Measurements from ENCODE around the gene TSPAN18. TPM values are rescaled to one million over a fixed set of nuclear protein-coding genes. Genes with fewer than 3 reads are reported as not detected.
A peak's percentile ranks its signal among the peaks of the same experiment; 100 is the strongest.

TSPAN18 gene
- total RNA-seq, 2 donors from 2014 or later = 2.0 to 7.7 TPM

DNA sequence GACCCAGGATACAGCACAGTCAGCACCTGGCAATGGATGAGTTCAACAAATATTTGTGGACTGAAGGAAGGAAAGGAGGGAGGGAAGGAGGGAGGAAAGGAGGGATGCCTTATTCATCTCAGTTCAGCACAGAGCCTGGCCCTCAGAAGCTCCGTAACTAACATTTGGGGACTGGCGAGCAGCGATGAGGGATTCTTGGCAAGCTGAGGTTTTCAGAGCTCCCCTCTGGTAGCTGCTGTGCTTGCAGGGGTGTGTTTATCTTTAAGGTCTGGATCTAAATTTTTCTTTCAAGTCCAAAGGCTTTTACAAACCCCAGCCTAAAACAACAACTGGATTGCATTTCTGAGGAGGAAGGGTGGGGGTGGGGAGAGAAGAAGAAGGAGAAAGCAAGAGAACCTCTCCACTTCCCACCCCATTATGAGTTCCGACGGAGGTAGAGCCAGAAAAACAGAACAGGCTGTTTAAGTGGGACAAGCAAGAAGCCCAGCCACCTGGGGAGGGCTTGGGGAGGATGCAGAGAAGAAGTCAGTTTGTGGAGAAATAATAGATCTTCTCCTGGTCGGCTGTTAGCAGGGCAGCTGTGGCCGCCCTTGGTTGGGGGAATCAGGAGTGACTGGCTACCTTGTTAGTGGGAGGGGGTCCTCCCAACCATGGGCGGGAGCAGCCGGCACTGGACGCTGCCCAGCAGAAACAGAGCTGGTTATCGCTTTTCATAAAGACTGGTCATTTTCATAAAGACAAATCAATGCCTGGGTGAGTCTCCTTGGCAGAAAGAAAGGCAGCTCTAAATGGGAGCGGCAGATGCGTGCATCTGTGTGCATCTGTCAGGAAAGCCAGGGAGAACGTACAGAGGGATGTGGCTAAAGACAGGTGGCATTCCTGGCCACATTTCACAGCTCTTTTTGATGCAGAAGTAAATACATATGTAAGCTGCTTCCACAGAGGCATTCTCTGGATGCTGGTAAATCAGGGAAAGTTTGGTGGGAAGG is 78.0 kb downstream of the TSPAN18 start:
- no peak overlapping the region for H3K27ac ChIP-seq
- TF ChIP-seq, protein P1, sequence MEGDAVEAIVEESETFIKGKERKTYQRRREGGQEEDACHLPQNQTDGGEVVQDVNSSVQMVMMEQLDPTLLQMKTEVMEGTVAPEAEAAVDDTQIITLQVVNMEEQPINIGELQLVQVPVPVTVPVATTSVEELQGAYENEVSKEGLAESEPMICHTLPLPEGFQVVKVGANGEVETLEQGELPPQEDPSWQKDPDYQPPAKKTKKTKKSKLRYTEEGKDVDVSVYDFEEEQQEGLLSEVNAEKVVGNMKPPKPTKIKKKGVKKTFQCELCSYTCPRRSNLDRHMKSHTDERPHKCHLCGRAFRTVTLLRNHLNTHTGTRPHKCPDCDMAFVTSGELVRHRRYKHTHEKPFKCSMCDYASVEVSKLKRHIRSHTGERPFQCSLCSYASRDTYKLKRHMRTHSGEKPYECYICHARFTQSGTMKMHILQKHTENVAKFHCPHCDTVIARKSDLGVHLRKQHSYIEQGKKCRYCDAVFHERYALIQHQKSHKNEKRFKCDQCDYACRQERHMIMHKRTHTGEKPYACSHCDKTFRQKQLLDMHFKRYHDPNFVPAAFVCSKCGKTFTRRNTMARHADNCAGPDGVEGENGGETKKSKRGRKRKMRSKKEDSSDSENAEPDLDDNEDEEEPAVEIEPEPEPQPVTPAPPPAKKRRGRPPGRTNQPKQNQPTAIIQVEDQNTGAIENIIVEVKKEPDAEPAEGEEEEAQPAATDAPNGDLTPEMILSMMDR (IDR thresholded peaks at IDR 0.05) = peak; percentile 11
- H3K36me3 ChIP-seq = no peaks in the 10 kb centered on the region
- DNase-seq (ENCODE audit: low spot score) = no peak
- ATAC-seq (ENCODE audit: insufficient number of reproducible peaks, low FRiP score, low read depth) = no peak
- peak overlapping the region; percentile 48 for H3K4me3 ChIP-seq
- H3K4me1 ChIP-seq (ENCODE audit: control insufficient read depth in 1 of 2, low read depth in 2 of 2) = peaks cover 4 to 29% of the 10 kb centered on the region in 2 donors
- no peaks in the 10 kb centered on the region for H3K27me3 ChIP-seq (replicated peaks; ENCODE audit: insufficient read depth)
- H3K9me3 ChIP-seq = no peaks in the 10 kb centered on the region

GRCh38 chr11:44805596-44805995 is 78.8 kb downstream of the TSPAN18 start:
- H3K4me1 ChIP-seq (ENCODE audit: control insufficient read depth in 1 of 2, low read depth in 2 of 2) = peaks cover 4 to 29% of the 10 kb centered on the region in 2 donors

GRCh38 chr11:44808053-44808753 is 81.4 kb downstream of the TSPAN18 start:
- Histone ChIP-seq H3K36me3 (no peaks in the 10 kb centered on the region), H3K9me3 (no peaks in the 10 kb centered on the region), H3K4me1 (ENCODE audit: control insufficient read depth in 1 of 2, low read depth in 2 of 2) (peaks cover 4 to 29% of the 10 kb centered on the region in 2 donors), H3K4me3 (no peak overlapping the region), H3K27me3 (replicated peaks; ENCODE audit: insufficient read depth) (no peaks in the 10 kb centered on the region), H3K27ac (no peak overlapping the region)
- TF ChIP-seq, protein P1 (IDR thresholded peaks at IDR 0.05) = no peak
- no peak for ATAC-seq (ENCODE audit: insufficient number of reproducible peaks, low FRiP score, low read depth)
- DNase-seq (ENCODE audit: low spot score) = no peak

More at GRCh38 chr11:44805596-44805995, 78.8 kb downstream of the TSPAN18 start:
- H3K4me3 ChIP-seq = no peak overlapping the region
- H3K27ac ChIP-seq = no peak overlapping the region
- ATAC-seq (ENCODE audit: insufficient number of reproducible peaks, low FRiP score, low read depth) (no peak), DNase-seq (ENCODE audit: low spot score) (no peak)
- H3K9me3 ChIP-seq = no peaks in the 10 kb centered on the region
- no peaks in the 10 kb centered on the region for H3K36me3 ChIP-seq
- TF ChIP-seq, protein P1 (IDR thresholded peaks at IDR 0.05) = no peak
- no peaks in the 10 kb centered on the region for H3K27me3 ChIP-seq (replicated peaks; ENCODE audit: insufficient read depth)

DNA sequence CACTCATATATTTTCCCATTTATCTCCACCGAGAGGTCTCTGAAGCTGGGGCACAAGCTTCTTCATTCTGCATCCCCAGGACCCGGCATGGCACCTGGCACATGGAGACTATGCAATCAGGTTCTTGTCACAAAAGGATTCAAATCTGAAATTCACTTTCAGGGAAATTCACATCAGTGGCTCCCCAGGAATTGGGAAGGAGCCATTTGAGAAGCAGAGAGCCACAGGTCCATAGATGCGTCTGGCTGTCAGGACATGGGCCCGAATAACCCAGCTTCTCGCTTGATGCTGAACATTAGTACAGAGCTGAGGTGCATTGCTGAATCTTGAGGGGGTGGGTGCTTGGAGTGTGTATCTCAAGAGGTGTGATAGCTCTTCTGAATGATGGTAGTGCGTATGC is 82.5 kb downstream of the TSPAN18 start:
- TF ChIP-seq, protein P1 (IDR thresholded peaks at IDR 0.05) = no peak
- Histone ChIP-seq H3K4me1 (ENCODE audit: control insufficient read depth in 1 of 2, low read depth in 2 of 2) (peaks cover 3 to 26% of the 10 kb centered on the region in 2 donors), H3K27me3 (replicated peaks; ENCODE audit: insufficient read depth) (no peaks in the 10 kb centered on the region), H3K4me3 (no peak overlapping the region), H3K36me3 (no peaks in the 10 kb centered on the region), H3K27ac (no peak overlapping the region), H3K9me3 (no peaks in the 10 kb centered on the region)
- DNase-seq (ENCODE audit: low spot score) = no peak
- no peak for ATAC-seq (ENCODE audit: insufficient number of reproducible peaks, low FRiP score, low read depth)
